ENCODE measurements around the gene SUPT20HL1. TPM values are rescaled to one million over a fixed set of nuclear protein-coding genes. Genes with fewer than 3 reads are reported as not detected.
A peak's percentile ranks its signal among the peaks of the same experiment; 100 is the strongest.
"Not testable (repeated sequence)": the region's sequence is repeated elsewhere in the genome, so short reads cannot be mapped to it uniquely, and the experiment has no call there.

SUPT20HL1 gene
- total and polyA plus RNA-seq, 2 experiments from 2014 or later = not detected

GRCh38 chrX:24355095-24355494 is 5.3 kb upstream of the SUPT20HL1 start:
- H3K9ac ChIP-seq = no peak overlapping the region
- no peak for TF ChIP-seq EZH2 (IDR thresholded peaks at IDR 0.05; ENCODE audit: insufficient read depth, poor library complexity, severe bottlenecking)
- no peak for TF ChIP-seq EZH2phosphoT487 (IDR thresholded peaks at IDR 0.05; ENCODE audit: insufficient read depth, low read depth)
- no peaks in the 10 kb centered on the region for H3F3A ChIP-seq (ENCODE audit: insufficient read depth)
- H2AFZ ChIP-seq = no peak overlapping the region
- H3K36me3 ChIP-seq (ENCODE audit: low read depth) = no peaks in the 10 kb centered on the region
- H3K9me2 ChIP-seq (ENCODE audit: insufficient read depth) = no peaks in the 10 kb centered on the region
- in situ Hi-C loops (cut with MboI) = no loop called here
- no peak overlapping the region for H3K4me2 ChIP-seq (ENCODE audit: unreplicated experiment)
- no peaks in the 10 kb centered on the region for H4K20me1 ChIP-seq (ENCODE audit: insufficient read depth)
- H3K27ac ChIP-seq = no peak overlapping the region
- DNase-seq = peak; percentile 30
- no peak overlapping the region for H3K4me3 ChIP-seq
- H3K4me1 ChIP-seq (ENCODE audit: insufficient read depth) = peaks cover 15% of the 10 kb centered on the region; the same call in 1 of the 2 replicates
- WGBS, 2 experiments (ENCODE audit: low coverage in 1 of 2, low lambda C conversion rate in 2 of 2, missing lambda C conversion rate in 2 of 2) = 92 to 95% methylated on average over 8 of the region's 8 CpGs
- no peaks in the 10 kb centered on the region for H3K79me2 ChIP-seq (ENCODE audit: insufficient read depth)
- H3K27me3 ChIP-seq (replicated peaks; ENCODE audit: insufficient read depth) = no peaks in the 10 kb centered on the region
- no peaks in the 10 kb centered on the region for H3K9me3 ChIP-seq (ENCODE audit: low read depth)

GRCh38 chrX:24357106-24357505 is 3.3 kb upstream of the SUPT20HL1 start:
- Histone ChIP-seq H3K4me3 (no peak overlapping the region), H3K27me3 (replicated peaks; ENCODE audit: insufficient read depth) (no peaks in the 10 kb centered on the region), H3K27ac (no peak overlapping the region; the same call in 1 of the 2 replicates), H3K79me2 (ENCODE audit: insufficient read depth) (no peaks in the 10 kb centered on the region), H4K20me1 (ENCODE audit: insufficient read depth) (no peaks in the 10 kb centered on the region), H3K9me3 (ENCODE audit: low read depth) (no peaks in the 10 kb centered on the region), H3K9ac (no peak overlapping the region), H3K4me2 (ENCODE audit: unreplicated experiment) (no peak overlapping the region), H3F3A (ENCODE audit: insufficient read depth) (no peaks in the 10 kb centered on the region), H2AFZ (no peak overlapping the region), H3K4me1 (ENCODE audit: insufficient read depth) (peaks cover 15% of the 10 kb centered on the region; the same call in 1 of the 2 replicates), H3K36me3 (ENCODE audit: low read depth) (no peaks in the 10 kb centered on the region), H3K9me2 (ENCODE audit: insufficient read depth) (no peaks in the 10 kb centered on the region)
- DNase-seq = peak; percentile 34
- TF ChIP-seq EZH2 (IDR thresholded peaks at IDR 0.05; ENCODE audit: insufficient read depth, poor library complexity, severe bottlenecking) (no peak), EZH2phosphoT487 (IDR thresholded peaks at IDR 0.05; ENCODE audit: insufficient read depth, low read depth) (no peak)
- in situ Hi-C loops (cut with MboI) = no loop called here

GRCh38 chrX:24362089-24362745 is 1.8 kb downstream of the SUPT20HL1 start:
- H3K9ac ChIP-seq; H4K20me1 ChIP-seq (ENCODE audit: insufficient read depth); H3K79me2 ChIP-seq (ENCODE audit: insufficient read depth); H3K4me1 ChIP-seq (ENCODE audit: insufficient read depth); H3F3A ChIP-seq (ENCODE audit: insufficient read depth); H3K27ac ChIP-seq; H3K9me3 ChIP-seq (ENCODE audit: low read depth); H3K36me3 ChIP-seq (ENCODE audit: low read depth); H3K4me2 ChIP-seq (ENCODE audit: unreplicated experiment); in situ Hi-C loops (cut with MboI); H3K27me3 ChIP-seq (replicated peaks; ENCODE audit: insufficient read depth); H3K4me3 ChIP-seq; H2AFZ ChIP-seq; DNase-seq; H3K9me2 ChIP-seq (ENCODE audit: insufficient read depth): not testable (repeated sequence)
- WGBS, 2 experiments (ENCODE audit: low coverage in 1 of 2, low lambda C conversion rate in 2 of 2, missing lambda C conversion rate in 2 of 2) = 93% methylated on average over 16 to 25 of the region's 41 CpGs

- H3K27ac ChIP-seq; H3K36me3 ChIP-seq (ENCODE audit: low read depth); H3K4me2 ChIP-seq (ENCODE audit: unreplicated experiment); H3K27me3 ChIP-seq (replicated peaks; ENCODE audit: insufficient read depth); H3F3A ChIP-seq (ENCODE audit: insufficient read depth); DNase-seq; in situ Hi-C loops (cut with MboI); H3K4me1 ChIP-seq (ENCODE audit: insufficient read depth); H2AFZ ChIP-seq; H4K20me1 ChIP-seq (ENCODE audit: insufficient read depth); H3K9ac ChIP-seq; H3K79me2 ChIP-seq (ENCODE audit: insufficient read depth); H3K4me3 ChIP-seq; H3K9me2 ChIP-seq (ENCODE audit: insufficient read depth); H3K9me3 ChIP-seq (ENCODE audit: low read depth): not testable (repeated sequence)
- 79% methylated on average over 11 of the region's 16 CpGs; no CpG with 5 or more reads in 1 of the 2 experiments for WGBS, 2 experiments (ENCODE audit: low coverage in 1 of 2, low lambda C conversion rate in 2 of 2, missing lambda C conversion rate in 2 of 2)
Observed at GRCh38 chrX:24363432-24364181, 3.2 kb downstream of the SUPT20HL1 start.

Data from GM23248 (cell line).